DND-41 (cell line): Measurements from ENCODE around the gene IFRD2.
A peak's percentile ranks its signal among the peaks of the same experiment; 100 is the strongest.

ENCODE experiments used
- EZH2 ChIP-seq: IDR thresholded peaks from 3 replicates; pipeline ENCODE4 v1.6.1; 2012; ENCODE audit warnings: borderline replicate concordance, low read depth, mild to moderate bottlenecking, moderate library complexity, low read length, inconsistent platforms; ENCODE audit not compliant: severe bottlenecking
- TF ChIP-seq, protein P1 (sequence below): IDR thresholded peaks from 2 replicates; pipeline ENCODE4 v1.5.1; 2012; ENCODE audit warnings: borderline replicate concordance, low read length, moderate library complexity, mild to moderate bottlenecking; ENCODE audit not compliant: poor library complexity, severe bottlenecking; ENCODE audit errors: extremely low read depth

DNA sequence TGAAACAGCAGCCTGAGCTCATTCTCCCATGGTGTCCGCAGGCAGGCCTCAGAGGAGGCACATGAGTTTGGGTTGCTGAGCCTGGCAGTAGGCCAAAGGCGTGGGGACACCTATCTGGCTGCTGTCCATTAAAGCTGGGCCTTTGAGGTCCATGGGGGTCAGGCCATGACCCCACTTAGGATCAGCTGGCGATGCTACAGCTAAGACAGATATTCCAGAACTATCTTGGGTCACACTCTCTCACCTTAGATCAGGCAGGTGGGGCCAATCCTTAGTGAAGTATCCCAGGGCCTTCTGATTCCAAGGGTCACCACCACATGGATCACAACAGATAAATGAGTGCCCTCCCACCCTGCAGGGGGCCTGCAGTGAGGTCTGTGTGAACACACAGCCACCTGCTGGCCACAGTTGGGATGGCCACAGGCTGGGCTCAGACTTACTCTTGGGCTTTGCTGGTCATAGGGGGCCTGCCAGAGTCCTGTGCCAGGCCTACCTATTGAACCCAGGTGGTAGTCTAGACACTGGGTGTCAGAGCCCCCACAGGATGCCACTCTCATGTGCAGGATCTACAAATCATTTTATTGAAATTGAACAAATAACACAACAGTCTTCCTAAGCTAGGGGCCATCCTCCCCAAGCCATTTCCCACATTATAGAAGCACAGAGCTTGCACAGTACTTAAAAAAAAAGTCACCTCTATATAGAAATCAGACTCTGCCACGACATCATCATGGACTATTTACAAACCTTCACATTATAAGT lies 32.3 kb upstream of the IFRD2 start:
- TF ChIP-seq, protein P1, sequence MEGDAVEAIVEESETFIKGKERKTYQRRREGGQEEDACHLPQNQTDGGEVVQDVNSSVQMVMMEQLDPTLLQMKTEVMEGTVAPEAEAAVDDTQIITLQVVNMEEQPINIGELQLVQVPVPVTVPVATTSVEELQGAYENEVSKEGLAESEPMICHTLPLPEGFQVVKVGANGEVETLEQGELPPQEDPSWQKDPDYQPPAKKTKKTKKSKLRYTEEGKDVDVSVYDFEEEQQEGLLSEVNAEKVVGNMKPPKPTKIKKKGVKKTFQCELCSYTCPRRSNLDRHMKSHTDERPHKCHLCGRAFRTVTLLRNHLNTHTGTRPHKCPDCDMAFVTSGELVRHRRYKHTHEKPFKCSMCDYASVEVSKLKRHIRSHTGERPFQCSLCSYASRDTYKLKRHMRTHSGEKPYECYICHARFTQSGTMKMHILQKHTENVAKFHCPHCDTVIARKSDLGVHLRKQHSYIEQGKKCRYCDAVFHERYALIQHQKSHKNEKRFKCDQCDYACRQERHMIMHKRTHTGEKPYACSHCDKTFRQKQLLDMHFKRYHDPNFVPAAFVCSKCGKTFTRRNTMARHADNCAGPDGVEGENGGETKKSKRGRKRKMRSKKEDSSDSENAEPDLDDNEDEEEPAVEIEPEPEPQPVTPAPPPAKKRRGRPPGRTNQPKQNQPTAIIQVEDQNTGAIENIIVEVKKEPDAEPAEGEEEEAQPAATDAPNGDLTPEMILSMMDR: peak; percentile 92
- TF ChIP-seq EZH2: no peak
